HEK293 (cell line): ENCODE data around the gene FAM124A.
A peak's percentile ranks its signal among the peaks of the same experiment; 100 is the strongest.

ENCODE experiments used
- AEBP2 ChIP-seq: fragments of 450-650 bp; formaldehyde crosslinking; IDR thresholded peaks from 2 replicates; pipeline ENCODE4 v1.5.1; 2016; ENCODE audit warnings: missing biosample characterization, missing genetic modification characterization, borderline replicate concordance
- GLI2 ChIP-seq: fragments of 450-650 bp; formaldehyde crosslinking; IDR thresholded peaks from 2 replicates; pipeline ENCODE4; 2017; ENCODE audit warnings: missing biosample characterization, missing genetic modification characterization, low read depth, borderline replicate concordance
- IKZF3 ChIP-seq: fragments of 450-650 bp; IDR thresholded peaks from 2 replicates; pipeline ENCODE4 v1.5.0; 2018; ENCODE audit warnings: missing biosample characterization, mild to moderate bottlenecking, missing genetic modification characterization, moderate library complexity
- KLF10 ChIP-seq: fragments of 450-650 bp; IDR thresholded peaks from 2 replicates; pipeline ENCODE4 v1.5.1; 2018; ENCODE audit warnings: missing biosample characterization, mild to moderate bottlenecking, missing genetic modification characterization
- KLF16 ChIP-seq: fragments of 450-650 bp; formaldehyde crosslinking; IDR thresholded peaks from 2 replicates; pipeline ENCODE4 v1.5.1; 2017; ENCODE audit warnings: missing biosample characterization, missing genetic modification characterization
- PBX3 ChIP-seq: sonication (generic); formaldehyde crosslinking; IDR thresholded peaks from 2 replicates; pipeline ENCODE4 v1.8.1; 2022; ENCODE audit warnings: mild to moderate bottlenecking, moderate library complexity, missing genetic modification reagents
- PRDM2 ChIP-seq: fragments of 450-650 bp; formaldehyde crosslinking; IDR thresholded peaks from 2 replicates; pipeline ENCODE4 v1.5.1; 2016; ENCODE audit warnings: missing biosample characterization, missing genetic modification characterization, borderline replicate concordance
- REST ChIP-seq: fragments of 450-650 bp; formaldehyde crosslinking; IDR thresholded peaks from 2 replicates; pipeline ENCODE4 v1.5.1; 2016; ENCODE audit warnings: missing biosample characterization, missing genetic modification characterization
- SP7 ChIP-seq: fragments of 450-650 bp; formaldehyde crosslinking; IDR thresholded peaks from 2 replicates; pipeline ENCODE4 v1.5.1; 2016; ENCODE audit warnings: missing biosample characterization, missing genetic modification characterization
- ZFP41 ChIP-seq: fragments of 450-650 bp; formaldehyde crosslinking; IDR thresholded peaks from 2 replicates; pipeline ENCODE4 v1.5.1; 2016; ENCODE audit warnings: missing biosample characterization, missing genetic modification characterization, borderline replicate concordance
- ZNF10 ChIP-seq: fragments of 450-650 bp; formaldehyde crosslinking; IDR thresholded peaks from 2 replicates; pipeline ENCODE4 v1.5.1; 2017; ENCODE audit warnings: missing biosample characterization, missing genetic modification characterization
- ZNF140 ChIP-seq: fragments of 450-650 bp; formaldehyde crosslinking; IDR thresholded peaks from 2 replicates; pipeline ENCODE4 v1.5.1; 2016; ENCODE audit warnings: missing biosample characterization, missing genetic modification characterization
- ZNF146 ChIP-seq: fragments of 450-650 bp; formaldehyde crosslinking; IDR thresholded peaks from 2 replicates; pipeline ENCODE4 v1.5.1; 2016; ENCODE audit warnings: missing biosample characterization, missing genetic modification characterization
- ZNF155 ChIP-seq: fragments of 450-650 bp; formaldehyde crosslinking; IDR thresholded peaks from 2 replicates; pipeline ENCODE4 v1.5.1; 2016; ENCODE audit warnings: missing biosample characterization, missing genetic modification characterization
- ZNF274 ChIP-seq, 2 experiments: fragments of 200-500 bp in 1 of 2; fragments of 450-650 bp in 1 of 2; sonication (Bioruptor generic) in 1 of 2; formaldehyde crosslinking in 1 of 2; IDR thresholded peaks; 2 replicates each; pipeline versions ENCODE4 v1.5.1 to v1.6.1; 2014 to 2016; ENCODE audit warnings: borderline replicate concordance in 1 of 2, inconsistent platforms in 1 of 2, low read length in 1 of 2, missing biosample characterization in 1 of 2, missing genetic modification characterization in 1 of 2
- ZNF341 ChIP-seq: fragments of 450-650 bp; formaldehyde crosslinking; IDR thresholded peaks from 2 replicates; pipeline ENCODE4; 2016; ENCODE audit warnings: low read depth, missing biosample characterization, missing genetic modification characterization
- ZNF513 ChIP-seq: fragments of 450-650 bp; IDR thresholded peaks from 2 replicates; pipeline ENCODE4 v1.5.1; 2018; ENCODE audit warnings: missing biosample characterization, missing genetic modification characterization
- ZNF548 ChIP-seq: fragments of 450-650 bp; formaldehyde crosslinking; IDR thresholded peaks from 2 replicates; pipeline ENCODE4 v1.5.1; 2016; ENCODE audit warnings: missing biosample characterization, missing genetic modification characterization
- ZNF707 ChIP-seq: fragments of 450-650 bp; formaldehyde crosslinking; IDR thresholded peaks from 2 replicates; pipeline ENCODE4 v1.5.1; 2016; ENCODE audit warnings: missing biosample characterization, missing genetic modification characterization
- ZSCAN18 ChIP-seq: fragments of 450-650 bp; formaldehyde crosslinking; IDR thresholded peaks from 2 replicates; pipeline ENCODE4 v1.5.1; 2016; ENCODE audit warnings: missing biosample characterization, missing genetic modification characterization

Gene FAM124A

GRCh38 chr13:51222037-51222685 lies at the start of gene FAM124A (continued):
- TF ChIP-seq GLI2 (tag by site-specific recombination) (no peak), PRDM2 (tag by site-specific recombination) (no peak), SP7 (tag by site-specific recombination) (peak; percentile 53), ZNF140 (tag by site-specific recombination) (no peak), AEBP2 (tag by site-specific recombination) (no peak), KLF16 (peak; percentile 78; the same call in 1 of the 2 replicates), ZNF146 (tag by site-specific recombination) (peak; percentile 17; the same call in 1 of the 2 replicates), ZNF707 (tag by site-specific recombination) (no peak), ZNF155 (tag by site-specific recombination) (no peak), PBX3 (CRISPR knock-in tag) (no peak), ZNF513 (no peak), ZFP41 (no peak), ZNF10 (tag by site-specific recombination) (no peak), REST (tag by site-specific recombination) (no peak), ZNF548 (tag by site-specific recombination) (no peak), IKZF3 (no peak), ZSCAN18 (no peak), ZNF341 (tag by site-specific recombination) (no peak), ZNF274 (IDR thresholded peaks at IDR 0.05; ENCODE audit: low read length) (no peak), ZNF274 (tag by site-specific recombination; IDR thresholded peaks at IDR 0.05; ENCODE audit: borderline replicate concordance) (no peak), KLF10 (tag by site-specific recombination) (no peak)
